GM19468 (cell line): ENCODE results near the gene CBX4.

ENCODE experiments used
- ATAC-seq: cut with Tn5 transposase; IDR thresholded peaks from one replicate; pipeline ENCODE4 v1.9.1; 2021; ENCODE audit warnings: mild to moderate bottlenecking, moderate library complexity, moderate number of reproducible peaks; ENCODE audit not compliant: unreplicated experiment; ENCODE audit errors: extremely low read depth

Gene CBX4

GRCh38 chr17:79831265-79832217 lies 7.7 kb downstream of the CBX4 start:
- no peak for ATAC-seq

DNA sequence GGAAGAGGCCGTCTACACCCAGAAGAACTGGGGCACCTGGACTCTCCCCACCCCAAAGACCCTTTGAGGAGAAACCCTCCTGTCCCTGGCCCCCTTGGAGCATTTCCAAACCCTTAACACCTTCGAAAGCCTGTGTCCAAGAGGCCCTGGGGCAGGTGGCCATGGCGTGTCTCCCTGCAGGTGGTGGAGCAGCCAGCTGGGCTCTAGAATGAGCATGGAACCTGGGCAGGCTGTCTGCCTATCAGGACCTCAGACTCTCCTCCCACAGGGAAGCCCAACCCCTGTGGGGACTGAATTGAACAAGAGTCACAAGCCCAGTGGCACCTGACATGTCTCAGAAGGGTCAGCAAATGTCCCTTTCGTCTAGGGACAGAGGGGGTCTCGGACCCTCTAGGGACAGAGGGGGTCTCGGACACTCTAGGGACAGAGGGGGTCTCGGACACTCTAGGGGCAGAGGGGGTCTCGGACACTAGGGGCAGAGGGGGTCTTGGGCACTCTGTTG lies 8.4 kb downstream of the CBX4 start:
- ATAC-seq, result no peak

- no peak for ATAC-seq
These were observed 8.9 kb downstream of the CBX4 start for GRCh38 chr17:79830303-79830702.

GRCh38 chr17:79829457-79829856 lies 9.8 kb downstream of the CBX4 start:
- no peak for ATAC-seq

- no peak for ATAC-seq
These were observed 10.2 kb downstream of the CBX4 start for GRCh38 chr17:79829004-79829403.

GRCh38 chr17:79826841-79827578 lies 12.2 kb downstream of the CBX4 start:
- ATAC-seq, result no peak

DNA sequence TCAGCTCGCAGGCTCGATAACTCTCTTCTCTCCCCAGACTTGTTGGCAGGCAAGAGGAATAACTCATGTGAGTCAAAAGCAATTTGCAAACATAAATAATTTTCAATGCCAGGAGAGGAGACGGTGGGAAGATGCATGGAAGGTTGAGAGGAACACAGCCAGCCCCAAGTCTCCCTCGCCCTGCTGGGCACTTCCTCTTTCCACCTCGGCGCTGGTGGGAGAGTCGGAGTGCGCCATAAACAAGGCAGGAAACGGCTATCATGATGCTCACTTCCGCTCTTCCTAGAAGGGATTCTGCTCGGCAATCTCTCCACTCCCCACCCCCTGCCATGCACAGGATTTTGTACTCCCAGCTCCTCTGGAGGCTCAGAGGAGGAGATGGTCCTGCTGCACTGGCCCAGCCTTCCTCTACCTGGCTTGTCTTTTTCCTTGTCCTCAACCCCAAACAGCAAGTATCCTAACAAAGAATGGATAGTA lies 13.0 kb downstream of the CBX4 start:
- ATAC-seq, result no peak

DNA sequence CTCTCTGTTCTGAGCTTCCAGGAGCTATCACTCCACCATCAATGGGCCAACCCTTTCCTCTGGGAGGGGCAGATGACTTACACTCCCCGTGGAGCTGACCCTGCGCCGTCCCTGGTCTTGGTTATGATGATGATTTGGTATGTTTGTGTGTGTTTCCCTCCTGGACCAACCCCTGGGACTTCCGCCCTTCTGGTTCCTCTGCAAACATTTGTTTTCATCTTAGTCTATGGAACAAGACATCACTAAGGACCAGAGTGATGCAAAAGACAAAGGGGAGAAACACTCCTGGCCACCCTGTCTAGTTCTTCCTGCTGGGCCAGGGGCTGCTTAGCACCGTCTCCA lies 13.7 kb downstream of the CBX4 start:
- ATAC-seq, result no peak

GRCh38 chr17:79824893-79825579 lies 14.2 kb downstream of the CBX4 start:
- ATAC-seq, result no peak

DNA sequence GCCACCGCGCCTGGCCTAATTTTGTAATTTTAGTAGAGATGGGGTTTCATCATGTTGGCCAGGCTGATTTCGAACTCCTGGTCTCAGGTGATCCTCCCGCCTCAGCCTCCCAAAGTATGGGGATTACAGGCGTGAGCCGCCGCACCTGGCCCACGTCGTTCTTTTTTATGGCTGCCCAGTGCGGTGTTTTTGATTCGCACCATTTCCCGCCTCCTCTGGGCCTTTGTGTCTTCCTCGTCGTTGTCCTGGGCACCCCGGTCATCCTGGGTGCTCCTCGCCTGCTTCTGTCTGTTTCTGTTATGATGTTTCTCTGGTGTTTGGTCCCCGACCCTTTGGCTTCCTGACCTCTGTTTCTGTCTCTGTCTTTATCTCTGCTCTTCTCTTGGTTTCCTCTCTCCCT lies 15.0 kb downstream of the CBX4 start:
- no peak for ATAC-seq

GRCh38 chr17:79822583-79823124 lies 16.6 kb downstream of the CBX4 start:
- no peak for ATAC-seq

GRCh38 chr17:79821331-79822095 lies 17.7 kb downstream of the CBX4 start:
- no peak for ATAC-seq

- no peak for ATAC-seq
These were observed 18.3 kb downstream of the CBX4 start for GRCh38 chr17:79820959-79821330.

- no peak for ATAC-seq
These were observed 19.5 kb downstream of the CBX4 start for GRCh38 chr17:79819534-79820276.

DNA sequence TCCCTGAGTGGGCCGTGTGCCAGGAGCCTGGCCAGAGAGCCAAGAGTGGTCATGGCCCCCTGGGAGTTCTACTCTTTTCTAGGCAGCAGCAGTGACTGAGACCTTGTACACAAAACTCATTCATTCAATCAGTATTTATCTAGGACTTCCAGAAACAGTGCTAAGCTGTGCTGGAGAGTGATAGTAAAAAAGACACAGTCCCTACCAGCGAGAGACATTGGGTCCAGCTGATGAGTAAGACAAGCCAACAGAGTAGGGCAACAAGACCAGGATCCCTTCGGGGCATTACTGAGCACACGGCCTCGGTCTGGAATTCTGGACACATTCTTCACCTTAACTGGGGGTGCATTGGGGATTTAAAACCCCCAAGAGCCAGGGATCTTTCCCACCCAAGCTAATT lies 20.2 kb downstream of the CBX4 start:
- ATAC-seq, result no peak

- ATAC-seq, result no peak
These were observed 21.0 kb downstream of the CBX4 start for GRCh38 chr17:79818026-79818758.

DNA sequence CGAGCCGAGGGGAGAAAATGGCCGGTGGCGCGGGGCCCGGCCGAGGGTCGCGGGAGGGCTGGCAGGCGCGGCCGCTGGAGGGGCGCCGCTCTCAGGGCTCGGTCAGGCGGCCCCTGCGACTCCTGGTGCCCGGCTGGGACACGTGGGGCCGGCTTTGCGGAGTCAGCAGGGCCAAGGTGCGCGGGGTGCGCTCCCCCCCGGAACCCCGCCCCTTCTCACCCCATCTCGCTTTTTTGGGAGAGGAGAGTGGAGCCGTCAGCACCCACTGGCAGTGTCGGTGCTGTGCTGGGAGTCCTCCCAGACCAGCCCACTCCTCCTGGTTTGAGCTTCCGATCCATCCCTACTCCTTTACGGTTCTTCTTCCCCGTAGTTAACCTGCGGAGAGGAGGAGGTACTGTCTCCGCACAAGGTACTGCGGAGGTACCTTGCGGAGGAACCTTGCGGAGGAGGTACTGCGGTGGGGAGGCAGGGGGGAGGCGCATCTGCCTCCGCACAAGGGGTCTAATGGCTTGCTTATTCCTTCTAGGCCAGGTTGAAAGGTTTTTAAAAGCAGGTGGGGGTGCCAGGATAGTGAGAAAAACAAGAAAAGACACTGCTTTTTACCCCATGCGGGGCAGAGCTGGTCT lies 23.3 kb downstream of the CBX4 start:
- ATAC-seq, result no peak
